Measurements from ENCODE around the gene FEN1.

The FEN1 gene

DNA sequence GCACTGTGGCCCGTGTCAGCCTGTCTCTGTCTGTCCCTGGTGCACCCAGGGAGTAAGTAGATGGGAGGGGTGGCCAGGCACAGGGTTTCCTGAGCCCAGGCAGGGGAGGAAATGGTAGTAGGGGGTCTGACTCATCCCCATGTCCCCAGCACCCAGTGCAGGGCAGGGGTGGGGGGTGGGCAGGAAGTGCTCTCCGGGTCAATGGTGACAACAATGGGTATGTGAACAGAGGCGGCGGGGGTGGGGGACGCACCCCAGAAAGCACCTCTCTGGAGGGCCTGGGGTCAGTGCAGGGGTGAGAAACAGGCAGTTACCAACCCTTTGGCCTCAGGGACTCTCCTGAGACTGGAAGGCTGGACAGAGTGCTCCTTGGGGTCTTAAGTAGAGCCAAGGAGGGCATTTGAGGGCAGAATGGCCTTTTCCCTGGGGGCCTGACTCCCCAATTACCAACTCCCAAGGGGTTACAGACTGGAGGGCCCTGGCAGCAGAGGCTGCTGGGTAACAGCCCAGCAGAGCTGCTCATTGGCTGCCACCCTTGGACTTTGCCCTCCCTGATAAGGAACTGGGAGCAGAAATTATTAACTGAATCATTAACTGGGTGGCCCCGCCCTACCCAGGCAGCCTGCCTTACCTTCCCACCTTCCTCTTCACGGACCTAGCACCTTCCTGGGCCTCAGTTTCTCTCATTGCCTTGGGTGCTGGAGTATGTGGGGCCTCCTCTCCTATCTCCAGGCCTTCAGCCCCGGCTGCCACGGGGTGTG lies 36.1 kb upstream of the FEN1 start:
- no peak for DNase-seq (ENCODE audit: low read depth in 4 of 4, low spot score in 1 of 4)

DNA sequence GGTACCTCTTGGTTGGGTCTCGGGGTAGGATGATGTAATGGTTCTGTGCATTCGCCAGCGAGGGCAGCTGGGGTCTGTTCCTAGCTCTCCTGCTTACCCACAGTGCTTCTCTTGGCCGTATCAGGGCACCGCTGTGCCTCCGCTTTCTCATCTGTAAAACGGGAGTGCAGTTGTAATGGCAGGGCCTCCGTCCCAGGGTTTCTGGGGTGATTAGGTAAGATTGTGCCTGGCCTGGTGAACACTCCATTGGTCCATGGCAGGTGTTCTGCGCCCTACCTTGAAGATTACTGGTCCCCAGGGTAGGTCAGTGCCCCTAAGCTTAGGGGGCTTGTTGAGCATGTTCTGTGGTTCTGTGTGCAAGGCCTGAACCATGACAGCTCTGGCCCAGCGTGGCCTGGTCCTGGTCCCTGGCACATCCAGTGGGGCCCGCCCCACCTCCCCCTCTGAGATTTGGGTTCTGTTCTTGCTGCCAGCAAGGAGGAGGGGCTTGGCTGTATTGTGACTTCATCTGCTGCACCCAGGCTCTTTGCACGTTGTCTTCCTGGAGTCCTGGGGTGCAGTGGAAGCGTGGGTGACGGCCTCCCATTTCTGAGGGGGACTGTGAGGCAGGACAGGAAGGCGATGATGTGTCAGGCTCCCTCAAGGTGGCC lies 35.4 kb upstream of the FEN1 start:
- DNase-seq (ENCODE audit: low read depth in 4 of 4, low spot score in 1 of 4), result no peak

DNA sequence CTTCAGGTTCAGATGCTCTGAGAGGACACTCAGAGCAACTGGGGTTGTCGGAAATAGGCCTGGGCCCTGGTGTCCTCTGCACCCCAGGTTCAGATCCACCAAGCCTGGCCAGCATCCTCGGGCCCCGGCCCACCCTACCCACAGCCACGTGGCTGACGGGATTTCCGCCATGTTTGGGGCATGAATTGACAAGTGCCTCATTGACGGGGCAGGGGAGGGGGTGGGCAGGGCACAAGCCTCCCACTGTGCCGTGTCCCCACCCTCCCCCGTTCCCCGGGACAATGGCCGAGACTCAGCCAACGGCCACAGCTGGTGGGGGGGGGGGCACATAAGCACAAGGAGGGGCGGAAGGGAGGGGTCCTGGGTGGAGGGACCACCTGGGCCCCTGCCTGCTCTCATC lies 31.8 kb upstream of the FEN1 start:
- no peak for DNase-seq (ENCODE audit: low read depth in 4 of 4, low spot score in 1 of 4)

DNA sequence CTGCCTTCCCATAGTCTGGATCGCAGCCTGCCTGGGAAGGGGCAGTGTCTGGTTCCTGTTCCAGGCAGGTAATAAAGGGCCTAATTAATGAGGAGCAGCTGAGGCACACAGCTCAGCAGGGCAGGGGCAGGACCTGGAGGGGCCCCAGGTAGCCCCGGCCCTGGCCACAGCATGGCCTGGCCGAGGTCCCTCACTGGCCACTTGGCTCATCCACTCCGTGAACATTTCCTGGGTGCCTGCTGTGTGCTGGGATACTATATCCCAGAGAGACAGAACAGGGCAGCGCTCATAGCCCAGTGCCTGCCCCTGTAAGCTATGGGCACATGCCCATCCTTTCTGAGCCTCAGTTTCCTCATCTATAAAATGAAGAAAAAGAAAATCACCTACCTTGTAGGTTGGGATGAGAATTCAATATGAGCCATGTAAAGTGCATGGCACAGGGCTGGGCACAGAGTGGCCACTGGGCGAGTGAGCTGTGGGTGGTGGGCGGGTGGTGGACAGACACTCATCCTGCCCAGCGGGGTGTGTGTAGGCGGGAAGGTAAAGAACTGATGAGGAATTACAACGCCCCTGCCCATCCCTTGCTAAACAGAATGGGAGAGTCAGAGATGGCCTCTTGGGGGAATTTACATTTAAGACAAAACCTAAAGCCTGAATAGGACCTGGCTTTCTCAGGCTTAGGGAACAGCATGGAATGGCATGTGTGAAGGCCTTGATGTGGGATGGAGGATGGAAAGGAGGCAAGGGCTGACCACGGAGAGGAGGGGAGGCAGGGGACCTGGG lies 31.1 kb upstream of the FEN1 start:
- DNase-seq (ENCODE audit: low read depth in 4 of 4, low spot score in 1 of 4), result no peak

GRCh38 chr11:61762223-61762615 lies 30.5 kb upstream of the FEN1 start:
- DNase-seq (ENCODE audit: low read depth in 4 of 4, low spot score in 1 of 4), result no peak

DNA sequence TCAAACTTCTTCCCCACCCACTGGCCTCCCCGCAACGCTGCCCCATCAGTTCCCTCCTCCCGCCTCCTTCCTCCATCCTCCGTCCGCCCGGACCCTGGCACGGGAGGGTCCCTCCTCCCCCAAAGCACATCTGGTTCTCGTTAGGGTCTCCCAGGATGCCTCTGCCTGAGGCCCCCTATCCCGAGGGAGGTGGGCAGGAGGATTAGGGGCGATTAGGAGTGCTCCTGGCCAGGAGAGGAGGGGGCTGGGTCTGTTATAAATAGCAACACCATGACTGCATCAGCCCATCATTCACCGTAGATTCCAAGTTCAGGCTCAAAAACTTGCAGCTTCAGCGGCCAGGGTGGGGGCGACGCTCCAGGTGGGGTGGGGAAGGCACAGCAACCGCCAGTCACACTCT lies 29.9 kb upstream of the FEN1 start:
- DNase-seq (ENCODE audit: low read depth in 4 of 4, low spot score in 1 of 4), result no peak

DNA sequence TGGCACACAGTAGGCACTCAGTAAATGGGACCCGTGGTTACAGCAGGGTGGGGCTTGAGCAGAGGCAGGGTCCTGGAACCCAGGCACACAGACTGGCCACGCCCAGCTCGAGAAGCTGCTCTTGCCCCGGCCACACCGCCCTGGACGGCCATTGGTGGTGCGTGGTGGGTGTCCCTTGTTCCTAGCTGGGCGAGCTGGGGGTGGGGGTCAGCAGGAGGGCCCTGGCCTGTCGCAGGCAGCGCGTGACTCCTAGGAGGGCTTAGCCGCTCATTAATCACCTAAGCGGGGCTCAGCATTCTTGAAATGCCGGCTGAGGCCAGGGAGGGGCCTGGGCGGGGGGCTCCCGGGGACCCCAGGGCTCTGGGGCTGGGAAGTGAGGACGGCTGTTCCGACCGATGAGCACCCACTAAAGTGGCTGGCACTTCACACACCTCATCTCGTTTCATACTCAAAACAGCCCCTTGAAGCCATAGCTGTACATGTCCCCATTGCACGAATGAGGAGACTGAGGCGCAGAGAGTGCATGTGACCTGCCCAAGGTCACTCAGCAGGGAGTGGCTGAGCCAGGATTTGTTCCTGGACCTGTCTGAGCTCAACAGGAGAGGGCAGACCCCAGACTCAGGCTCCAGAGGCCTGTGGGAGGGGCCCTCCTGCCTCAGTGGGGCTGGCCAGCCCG lies 28.6 kb upstream of the FEN1 start:
- DNase-seq (ENCODE audit: low read depth in 4 of 4, low spot score in 1 of 4), result no peak

GRCh38 chr11:61764606-61765260 lies 28.0 kb upstream of the FEN1 start:
- no peak for DNase-seq (ENCODE audit: low read depth in 4 of 4, low spot score in 1 of 4)

DNA sequence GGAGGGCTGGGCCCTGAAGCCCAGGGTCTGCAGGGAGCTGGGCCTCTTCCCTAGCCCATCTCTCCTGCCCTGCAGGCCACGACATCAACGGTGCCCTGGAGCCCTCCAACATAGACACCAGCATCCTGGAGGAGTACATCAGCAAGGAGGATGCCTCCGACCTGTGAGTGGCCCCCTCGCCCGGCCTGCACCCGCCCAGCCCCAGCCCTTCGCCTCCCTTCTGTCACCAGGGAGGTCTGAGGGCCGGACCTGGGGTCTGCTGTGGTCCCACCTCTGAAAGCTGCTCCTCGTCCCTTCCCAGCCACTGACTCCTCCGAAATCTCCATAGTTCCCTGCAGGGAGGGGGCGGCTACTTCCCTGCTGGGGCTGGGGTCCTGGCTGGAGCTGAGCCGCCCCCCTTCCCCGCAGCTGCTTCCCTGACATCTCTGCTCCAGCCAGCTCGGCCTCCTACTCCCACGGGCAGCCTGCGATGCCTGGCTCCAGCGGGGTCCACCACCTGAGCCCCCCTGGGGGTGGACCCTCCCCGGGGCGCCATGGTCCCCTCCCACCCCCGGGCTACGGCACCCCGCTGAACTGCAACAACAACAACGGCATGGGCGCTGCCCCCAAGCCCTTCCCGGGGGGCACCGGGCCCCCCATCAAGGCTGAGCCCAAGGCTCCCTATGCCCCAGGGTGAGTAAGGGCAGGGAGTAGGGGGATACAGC lies 27.0 kb upstream of the FEN1 start:
- no peak for DNase-seq (ENCODE audit: low read depth in 4 of 4, low spot score in 1 of 4)

- DNase-seq (ENCODE audit: low read depth in 4 of 4, low spot score in 1 of 4), result no peak
These were observed 26.3 kb upstream of the FEN1 start for GRCh38 chr11:61766353-61766841.

DNA sequence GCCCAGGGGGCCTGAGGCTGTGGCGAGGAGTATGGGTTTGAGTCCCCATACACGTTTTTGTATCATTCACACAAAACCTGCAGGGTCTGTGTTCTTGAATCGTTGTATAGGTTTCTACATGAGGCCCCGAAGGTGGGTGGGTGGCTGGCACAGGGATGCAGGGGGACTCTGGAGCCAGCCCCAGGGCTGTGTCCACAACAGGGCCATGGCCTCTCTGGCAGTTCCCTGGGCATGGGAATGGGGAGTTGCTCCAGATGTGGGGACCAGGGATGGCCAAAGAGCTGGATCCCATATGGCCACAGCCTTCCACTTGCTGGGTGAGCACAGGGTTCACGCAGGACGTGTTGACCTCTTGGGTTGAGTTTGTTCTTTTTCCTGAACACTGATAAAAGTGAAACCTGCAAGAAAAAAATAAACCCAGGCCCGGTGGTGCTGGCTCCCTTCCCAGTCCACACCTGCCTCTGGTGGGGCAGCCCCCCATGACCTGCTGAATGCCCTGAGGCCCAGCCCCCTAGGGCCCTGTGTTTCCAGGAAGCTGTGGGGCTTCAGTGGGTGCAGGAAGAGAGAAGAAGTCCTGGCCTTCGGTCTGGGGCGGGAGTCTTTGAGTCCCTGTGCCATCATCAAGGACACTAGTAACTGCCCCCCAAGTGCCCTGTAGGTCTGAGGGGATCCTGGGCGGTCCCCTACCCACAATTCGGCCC lies 24.2 kb upstream of the FEN1 start:
- DNase-seq (ENCODE audit: low read depth in 4 of 4, low spot score in 1 of 4), result no peak

DNA sequence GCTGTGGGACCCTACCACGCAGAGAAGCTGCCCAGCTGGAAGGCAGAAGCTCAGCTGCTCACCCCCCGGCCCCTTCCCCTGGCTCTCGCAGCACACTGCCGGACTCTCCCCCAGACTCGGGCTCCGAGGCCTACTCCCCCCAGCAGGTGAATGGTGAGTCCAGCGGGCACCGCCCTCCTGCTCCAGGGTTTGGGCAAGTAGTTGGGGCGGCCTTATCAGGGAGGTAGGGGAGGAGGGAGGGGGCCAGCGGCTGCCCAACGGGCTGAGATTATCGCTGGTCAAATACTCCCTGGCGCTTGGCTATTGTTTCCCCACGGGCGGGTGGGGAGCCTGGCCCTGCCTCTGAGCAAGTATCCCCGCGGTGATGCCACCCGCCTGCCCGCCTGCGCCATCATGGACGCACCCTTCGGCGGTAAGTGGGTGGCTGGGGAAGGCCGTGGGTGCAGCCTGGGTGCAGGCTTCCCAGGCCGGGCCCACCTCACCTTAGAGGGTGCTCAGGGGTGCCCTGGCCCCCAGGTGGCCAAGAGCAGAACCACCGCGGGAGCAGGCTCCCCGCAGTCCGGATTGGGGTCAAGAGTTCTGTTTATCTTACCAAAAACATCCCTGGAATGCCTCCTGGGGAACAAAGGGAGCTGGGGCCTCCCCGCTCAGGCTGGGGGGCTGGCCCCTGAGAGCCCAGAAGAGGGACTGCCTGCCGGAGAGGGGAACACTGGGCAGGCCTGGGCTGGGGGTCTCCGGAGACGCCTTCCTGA lies 23.4 kb upstream of the FEN1 start:
- no peak for DNase-seq (ENCODE audit: low read depth in 4 of 4, low spot score in 1 of 4)

GRCh38 chr11:61769946-61770683 lies 22.6 kb upstream of the FEN1 start:
- no peak for DNase-seq (ENCODE audit: low read depth in 4 of 4, low spot score in 1 of 4)

DNA sequence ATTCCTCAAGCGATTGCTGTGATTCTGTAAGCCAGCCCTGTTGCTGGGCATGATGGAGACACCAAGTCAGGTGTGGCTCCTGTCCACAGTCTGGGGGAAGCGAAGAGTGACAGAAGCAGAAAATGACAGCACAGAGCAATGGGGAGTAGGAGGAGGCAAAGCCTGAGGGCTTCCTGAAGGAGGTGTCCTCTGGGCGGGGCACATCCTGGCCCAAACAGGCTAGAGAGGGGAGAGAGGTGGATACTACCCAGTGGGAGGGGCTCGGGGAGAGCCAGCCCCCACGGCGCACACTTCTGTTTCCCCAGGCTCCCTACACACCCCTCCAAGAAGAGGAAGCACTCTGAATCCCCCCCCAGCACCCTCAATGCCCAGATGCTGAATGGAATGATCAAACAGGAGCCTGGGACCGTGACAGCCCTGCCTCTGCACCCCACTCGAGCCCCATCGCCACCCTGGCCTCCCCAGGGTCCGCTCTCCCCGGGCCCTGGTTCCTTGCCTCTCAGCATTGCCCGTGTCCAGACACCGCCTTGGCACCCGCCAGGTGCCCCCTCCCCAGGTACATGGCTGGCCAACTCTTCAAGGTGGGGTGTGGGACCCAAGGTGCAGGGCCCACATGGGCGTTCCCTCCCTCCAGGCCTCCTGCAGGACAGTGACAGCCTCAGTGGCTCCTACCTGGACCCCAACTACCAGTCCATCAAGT lies 21.4 kb upstream of the FEN1 start:
- no peak for DNase-seq (ENCODE audit: low read depth in 4 of 4, low spot score in 1 of 4)

DNA sequence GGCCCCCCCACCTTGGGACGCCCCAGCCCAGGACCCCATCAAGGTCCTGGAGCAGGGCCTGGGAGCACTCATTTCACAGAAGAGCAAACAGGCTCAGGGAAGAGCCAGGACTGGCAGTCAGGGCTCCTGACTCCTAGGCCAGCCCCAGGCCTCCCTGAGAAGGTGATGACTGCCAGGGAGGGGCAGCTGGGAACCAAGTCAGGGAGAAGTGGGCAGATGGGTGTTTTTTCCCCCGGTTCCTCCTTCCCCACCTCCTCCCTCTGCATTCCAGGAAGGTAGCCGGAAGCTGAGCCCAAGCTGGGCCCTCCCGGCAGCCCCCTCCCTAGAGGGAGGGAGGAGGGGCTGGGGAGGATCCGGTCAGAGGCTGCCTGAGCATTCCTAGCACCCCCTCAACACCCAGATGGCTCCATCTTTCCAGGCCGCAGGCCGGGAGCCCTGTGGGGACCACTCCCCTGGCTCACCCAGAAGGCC lies 20.7 kb upstream of the FEN1 start:
- DNase-seq (ENCODE audit: low read depth in 4 of 4, low spot score in 1 of 4), result no peak

GRCh38 chr11:61773356-61773755 lies 19.4 kb upstream of the FEN1 start:
- DNase-seq (ENCODE audit: low read depth in 4 of 4, low spot score in 1 of 4), result no peak

GRCh38 chr11:61773809-61774208 lies 18.9 kb upstream of the FEN1 start:
- DNase-seq (ENCODE audit: low read depth in 4 of 4, low spot score in 1 of 4), result no peak

- no peak for DNase-seq (ENCODE audit: low read depth in 4 of 4, low spot score in 1 of 4)
These were observed 18.3 kb upstream of the FEN1 start for GRCh38 chr11:61774411-61774810.
